ENCODE data around the gene ACAA1. TPM values are rescaled to one million over a fixed set of nuclear protein-coding genes. Genes with fewer than 3 reads are reported as not detected.
A peak's percentile ranks its signal among the peaks of the same experiment; 100 is the strongest.

ACAA1 gene
- total RNA-seq, 1 donor from 2014 or later = 54.2 TPM

- Histone ChIP-seq H3K4me3 (ENCODE audit: low read depth, low read length) (no peak overlapping the region), H3K27me3 (ENCODE audit: control insufficient read depth, insufficient read depth, low read length) (no peaks in the 10 kb centered on the region), H3K36me3 (ENCODE audit: control insufficient read depth, insufficient read depth, low read length) (no peaks in the 10 kb centered on the region)
- TF ChIP-seq CTCF (IDR thresholded peaks at IDR 0.05; ENCODE audit: insufficient read depth, low read length, severe bottlenecking) = no peak
- FAIRE-seq (no peak), DNase-seq (ENCODE audit: low read depth) (peak; percentile 76)
Observed at GRCh38 chr3:38169027-38169317, 32.0 kb upstream of the ACAA1 start.

DNA sequence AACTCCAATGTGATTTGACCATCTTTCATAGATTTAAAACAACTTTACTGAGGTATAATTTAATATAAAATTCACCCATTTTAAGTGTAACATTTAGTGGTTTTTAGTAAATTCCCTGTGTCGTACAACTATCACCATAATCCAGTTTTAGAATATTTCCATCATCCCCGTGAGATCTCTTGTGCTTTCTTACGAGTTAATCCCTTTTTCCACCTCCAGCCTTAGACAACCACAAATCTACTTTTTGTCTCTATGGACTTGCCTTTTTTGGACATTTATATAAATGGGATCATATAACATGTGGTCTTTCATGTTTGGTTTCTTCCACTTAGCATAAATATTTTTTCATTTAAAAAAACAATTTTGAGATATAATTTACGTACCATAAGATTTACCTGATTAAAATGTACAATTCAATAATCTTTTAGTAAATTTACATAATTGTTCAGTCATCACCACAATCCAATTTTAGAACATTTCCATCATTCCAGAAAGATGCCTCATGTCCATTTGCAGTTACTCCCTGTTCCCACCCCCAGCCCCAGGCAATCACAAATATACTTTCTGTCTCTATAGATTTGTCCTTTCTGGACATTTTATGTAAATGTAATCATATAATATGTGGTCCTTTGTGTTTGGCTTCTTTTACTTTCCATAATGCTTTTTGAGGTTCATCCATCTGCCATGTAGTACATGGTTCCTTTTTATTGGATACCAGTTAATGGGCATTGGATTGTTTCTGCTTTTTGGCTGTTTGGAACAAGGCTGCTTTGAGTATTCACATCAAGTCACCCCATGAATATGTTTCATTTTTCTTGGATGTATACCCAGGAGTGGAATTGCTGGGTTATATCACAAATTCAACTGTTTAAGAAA is 31.5 kb upstream of the ACAA1 start:
- DNase-seq (ENCODE audit: low read depth) (peak; percentile 82), FAIRE-seq (no peak)
- no peaks in the 10 kb centered on the region for H3K27me3 ChIP-seq (ENCODE audit: control insufficient read depth, insufficient read depth, low read length)
- H3K36me3 ChIP-seq (ENCODE audit: control insufficient read depth, insufficient read depth, low read length) = no peaks in the 10 kb centered on the region
- TF ChIP-seq CTCF (IDR thresholded peaks at IDR 0.05; ENCODE audit: insufficient read depth, low read length, severe bottlenecking) = no peak
- no peak overlapping the region for H3K4me3 ChIP-seq (ENCODE audit: low read depth, low read length)

GRCh38 chr3:38167591-38167990 is 30.7 kb upstream of the ACAA1 start:
- no peak for FAIRE-seq
- Histone ChIP-seq H3K36me3 (ENCODE audit: control insufficient read depth, insufficient read depth, low read length) (no peaks in the 10 kb centered on the region), H3K4me3 (ENCODE audit: low read depth, low read length) (no peak overlapping the region), H3K27me3 (ENCODE audit: control insufficient read depth, insufficient read depth, low read length) (no peaks in the 10 kb centered on the region)
- TF ChIP-seq CTCF (IDR thresholded peaks at IDR 0.05; ENCODE audit: insufficient read depth, low read length, severe bottlenecking) = no peak
- no peak for DNase-seq (ENCODE audit: low read depth)

GRCh38 chr3:38165722-38166387 is 28.9 kb upstream of the ACAA1 start:
- DNase-seq (ENCODE audit: low read depth) (no peak), FAIRE-seq (no peak)
- Histone ChIP-seq H3K27me3 (ENCODE audit: control insufficient read depth, insufficient read depth, low read length) (no peaks in the 10 kb centered on the region), H3K36me3 (ENCODE audit: control insufficient read depth, insufficient read depth, low read length) (no peaks in the 10 kb centered on the region), H3K4me3 (ENCODE audit: low read depth, low read length) (peak overlapping the region; percentile 96)
- TF ChIP-seq CTCF (IDR thresholded peaks at IDR 0.05; ENCODE audit: insufficient read depth, low read length, severe bottlenecking) = no peak

- FAIRE-seq (peak; percentile 90), DNase-seq (ENCODE audit: low read depth) (peak; percentile 100)
- H3K4me3 ChIP-seq (ENCODE audit: low read depth, low read length) = peak within 1 kb of the TSS; percentile 96
- no peaks in the 10 kb centered on the region for H3K36me3 ChIP-seq (ENCODE audit: control insufficient read depth, insufficient read depth, low read length)
- no peak for TF ChIP-seq CTCF (IDR thresholded peaks at IDR 0.05; ENCODE audit: insufficient read depth, low read length, severe bottlenecking)
- H3K27me3 ChIP-seq (ENCODE audit: control insufficient read depth, insufficient read depth, low read length) = no peaks in the 10 kb centered on the region
Observed at GRCh38 chr3:38164952-38165721, 28.2 kb upstream of the ACAA1 start, which contains the start of gene OXSR1. Gene OXSR1 (plus strand): TSS chr3:38165537. CDS start chr3:38165877, 340 bp downstream.
